Stromal cell of bone marrow (primary cell): ENCODE data around the gene PDAP1.
"Not testable (repeated sequence)": the region's sequence is repeated elsewhere in the genome, so short reads cannot be mapped to it uniquely, and the experiment has no call there.

Experiments
- DNase-seq: peaks from one replicate; pipeline ENCODE4 v3.0.0-alpha.2; 2012; ENCODE audit warnings: low read depth

The PDAP1 gene

GRCh38 chr7:99375070-99375807 lies 33.2 kb downstream of the PDAP1 start:
- peak; percentile 67 for DNase-seq

GRCh38 chr7:99374111-99375064 lies 34.0 kb downstream of the PDAP1 start, which contains the start of gene ARPC1B:
TSS of gene ARPC1B (plus strand) at chr7:99374730. CDS start at chr7:99385715, 10,985 bp downstream.
- peak; percentile 61 for DNase-seq

DNA sequence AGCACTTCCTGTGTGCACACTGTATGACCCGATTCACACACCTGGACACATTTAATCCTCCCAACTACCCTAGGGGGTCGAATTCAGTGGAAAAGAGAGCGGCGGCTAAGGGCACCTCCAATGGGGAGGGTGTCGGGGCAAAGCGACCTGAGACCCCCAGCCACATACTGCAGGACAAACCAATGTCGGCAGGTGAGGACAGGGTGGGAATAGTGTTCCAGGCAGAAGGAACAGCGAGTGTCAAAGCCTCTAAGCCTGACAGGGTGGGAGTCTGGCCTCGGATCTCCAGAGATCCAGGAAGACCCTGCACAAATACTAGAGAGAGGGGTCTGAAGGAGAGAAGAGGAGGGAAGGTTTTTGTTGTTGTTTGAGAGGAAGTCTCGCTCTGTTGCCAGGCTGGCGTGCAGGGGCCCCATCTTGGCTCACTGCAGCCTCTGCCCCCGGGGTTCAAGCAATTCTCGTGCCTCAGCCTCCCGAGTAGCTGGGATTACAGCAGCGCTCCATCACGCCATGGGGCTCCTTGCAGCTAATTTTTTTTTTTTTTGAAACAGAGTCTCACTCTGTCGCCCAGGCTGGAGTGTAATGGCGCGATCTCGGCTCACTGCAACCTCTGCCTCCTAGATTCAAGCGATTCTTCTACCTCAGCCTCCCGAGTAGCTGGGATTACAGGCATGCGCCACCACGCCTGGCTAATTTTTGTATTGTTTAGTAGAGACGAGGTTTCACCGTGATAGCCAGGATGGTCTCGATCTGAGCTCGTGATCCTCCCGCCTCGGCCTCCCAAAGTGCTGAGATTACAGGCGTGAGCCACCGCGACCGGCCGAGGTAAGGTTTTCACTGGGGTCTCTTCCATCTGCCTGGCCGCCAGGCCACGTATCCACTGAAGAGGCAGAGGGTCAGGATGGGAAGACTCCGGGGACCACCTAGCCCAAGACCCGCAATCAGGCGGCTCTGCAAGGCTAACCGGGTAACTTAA lies 35.0 kb downstream of the PDAP1 start:
- DNase-seq: no peak

GRCh38 chr7:99372275-99373090 lies 35.9 kb downstream of the PDAP1 start:
- DNase-seq: no peak

DNA sequence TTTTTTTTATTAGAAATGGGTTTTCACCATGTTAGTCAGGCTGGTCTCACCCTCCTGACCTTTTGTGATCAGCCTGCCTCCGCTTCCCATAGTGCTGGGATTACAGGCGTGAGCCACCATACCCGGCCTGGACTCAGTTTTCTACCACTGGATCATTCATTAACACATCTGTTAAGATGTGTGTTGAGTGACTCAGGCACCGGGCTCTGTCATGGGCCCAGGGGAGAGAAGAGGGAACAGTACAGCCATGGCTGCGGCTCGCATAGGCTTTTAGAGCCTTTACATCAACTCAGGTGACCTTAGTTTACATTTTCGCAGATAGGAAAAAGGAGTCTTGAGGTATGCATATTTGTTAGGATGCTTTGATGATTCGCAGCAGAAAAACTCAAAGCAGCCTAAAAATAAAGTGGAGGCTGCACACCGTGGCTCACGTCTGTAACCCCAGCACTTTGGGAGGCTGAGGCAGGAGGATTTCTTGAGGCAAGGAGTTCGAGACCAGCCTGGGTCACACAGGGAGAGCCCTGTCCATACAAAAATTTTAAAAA lies 36.9 kb downstream of the PDAP1 start:
- DNase-seq: no peak

GRCh38 chr7:99369767-99370391 lies 38.5 kb downstream of the PDAP1 start:
- DNase-seq: no peak

- DNase-seq: no peak
Measured at GRCh38 chr7:99368750-99369389, 39.5 kb downstream of the PDAP1 start.

GRCh38 chr7:99366646-99367045 lies 41.8 kb downstream of the PDAP1 start:
- no peak for DNase-seq

- no peak for DNase-seq
Measured at GRCh38 chr7:99365318-99366141, 42.9 kb downstream of the PDAP1 start.

GRCh38 chr7:99363286-99363685 lies 45.1 kb downstream of the PDAP1 start:
- no peak for DNase-seq

GRCh38 chr7:99362801-99363200 lies 45.6 kb downstream of the PDAP1 start:
- DNase-seq: no peak

DNA sequence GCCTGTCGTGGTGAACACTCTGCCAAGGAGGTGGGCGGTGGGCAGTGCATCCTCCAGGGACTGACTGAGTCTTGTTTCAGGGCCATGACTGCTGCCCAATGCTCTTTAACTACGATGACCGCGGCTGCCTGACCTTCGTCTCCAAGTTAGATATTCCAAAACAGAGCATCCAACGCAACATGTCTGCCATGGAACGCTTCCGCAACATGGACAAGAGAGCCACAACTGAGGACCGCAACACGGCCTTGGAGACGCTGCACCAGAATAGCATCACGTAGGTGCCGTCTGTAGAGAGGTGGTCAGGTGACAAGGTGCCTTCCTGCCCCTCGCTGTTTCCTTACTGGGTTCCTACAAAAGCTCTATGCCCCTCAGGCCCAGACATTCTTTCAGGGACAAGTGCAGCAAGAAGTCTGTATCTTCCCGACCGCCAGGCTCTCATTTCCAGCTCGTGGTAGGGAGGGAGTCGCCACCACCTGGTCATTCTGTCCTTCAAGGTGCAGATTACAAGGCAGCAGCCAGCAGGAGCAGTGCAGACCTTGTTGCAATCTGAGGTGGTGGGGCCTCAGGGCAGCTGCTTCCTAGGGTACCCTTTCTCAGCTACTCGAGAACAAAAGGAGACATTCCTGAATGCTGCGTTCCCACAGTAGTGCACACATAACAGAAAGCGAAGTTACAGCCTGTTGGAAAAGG lies 48.8 kb downstream of the PDAP1 start:
- no peak for DNase-seq

DNA sequence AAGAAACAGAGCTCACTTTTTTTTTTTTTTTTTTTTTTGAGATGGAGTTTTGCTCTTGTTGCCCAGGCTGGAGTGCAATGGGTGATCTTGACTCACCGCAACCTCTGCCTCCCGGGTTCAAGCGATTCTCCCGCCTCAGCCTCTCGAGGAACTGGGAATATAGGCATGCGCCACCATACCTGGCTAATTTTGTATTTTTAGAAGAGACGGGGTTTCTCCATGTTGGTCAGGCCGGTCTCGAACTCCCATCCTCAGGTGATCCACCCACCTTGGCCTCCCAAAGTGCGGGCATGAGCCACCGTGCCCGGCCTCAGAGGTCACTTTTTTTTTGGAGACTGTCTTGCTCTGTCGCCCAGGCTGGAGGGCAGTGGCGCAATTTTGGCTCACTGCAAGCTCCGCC lies 49.9 kb downstream of the PDAP1 start:
- not testable (repeated sequence) for DNase-seq

DNA sequence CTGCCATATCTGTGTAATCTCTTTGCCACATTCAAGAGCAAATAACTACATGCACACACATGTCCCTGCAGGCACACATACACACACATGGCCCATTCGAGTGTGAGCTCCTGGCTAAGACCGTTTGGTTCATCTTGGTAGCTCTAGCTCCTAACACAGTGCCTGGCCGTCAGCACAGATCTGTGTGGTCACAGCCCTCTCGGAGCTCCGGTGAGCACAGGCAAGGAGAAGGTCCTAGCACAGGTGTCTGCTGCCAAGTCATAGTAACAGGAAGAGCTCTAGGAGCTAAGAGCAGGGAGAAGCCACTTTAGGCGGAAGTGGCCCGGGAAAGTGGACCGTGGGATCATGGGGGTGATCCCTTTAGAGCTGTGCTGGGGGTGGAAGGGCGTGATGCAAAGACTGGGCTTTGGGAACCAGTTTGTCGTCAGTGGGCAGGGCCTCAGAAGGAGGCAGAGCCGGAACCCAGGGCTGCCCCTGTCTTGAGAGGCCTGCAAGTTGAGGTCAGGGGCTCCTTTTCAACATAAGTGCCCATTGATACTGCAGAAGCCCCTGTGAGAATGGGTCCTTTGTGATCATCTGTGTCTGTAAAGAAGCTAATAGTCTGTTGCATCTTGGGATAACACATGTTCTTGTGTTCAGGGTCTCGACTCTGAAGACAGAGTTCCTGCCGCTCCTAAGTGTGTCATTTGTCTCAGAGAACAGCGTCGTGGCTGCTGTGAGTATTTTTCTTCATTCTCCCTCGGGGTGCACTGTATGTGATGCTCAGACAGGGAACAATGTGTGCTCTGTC lies 50.5 kb downstream of the PDAP1 start:
- no peak for DNase-seq

DNA sequence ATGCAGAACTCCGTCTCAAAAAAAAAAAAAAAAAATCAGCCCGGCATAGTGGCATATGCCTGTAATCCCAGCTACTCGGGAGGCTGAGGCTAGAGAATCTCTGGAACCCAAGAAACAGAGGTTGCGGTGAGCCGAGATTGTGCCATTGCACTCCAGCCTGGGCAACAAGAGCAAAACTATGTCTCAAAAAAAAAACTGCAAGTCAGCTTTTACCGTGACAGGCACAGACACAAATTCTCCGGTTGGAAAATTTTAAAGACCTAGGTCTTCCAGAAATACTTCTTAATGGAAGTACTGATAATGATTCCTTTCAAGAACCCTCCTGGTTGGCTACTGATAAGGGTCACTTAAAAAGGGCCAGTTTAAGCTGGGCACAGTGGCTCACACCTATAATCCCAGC lies 53.3 kb downstream of the PDAP1 start:
- no peak for DNase-seq

GRCh38 chr7:99352247-99352646 lies 56.1 kb downstream of the PDAP1 start:
- DNase-seq: no peak

DNA sequence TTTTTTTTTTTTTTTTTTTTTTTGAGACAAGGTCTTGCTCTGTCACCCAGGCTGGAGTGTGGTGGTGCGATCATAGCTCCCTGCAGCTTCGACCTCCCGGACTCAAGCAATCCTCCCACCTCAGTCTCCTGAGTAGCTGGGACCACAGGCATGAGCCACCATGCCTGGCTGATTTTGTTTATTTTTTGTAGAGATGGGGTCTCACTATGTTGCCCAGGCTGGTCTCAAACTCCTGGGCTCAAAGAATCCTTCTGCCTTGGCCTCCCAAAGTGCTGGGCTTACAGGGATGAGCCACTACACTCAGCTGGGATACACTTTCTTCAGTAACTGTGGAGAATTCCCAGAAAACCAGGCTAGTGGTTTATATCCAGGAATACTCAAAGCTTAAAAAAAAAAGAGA lies 57.8 kb downstream of the PDAP1 start:
- DNase-seq: not testable (repeated sequence)
